SK-N-SH (cell line): Measurements from ENCODE around the gene TMEM14C. TPM values are rescaled to one million over a fixed set of nuclear protein-coding genes. Genes with fewer than 3 reads are reported as not detected.

Experiments used
- CTCF ChIA-PET: fragments of 300-600, 350-600 bp; formaldehyde crosslinking; extraction: SDS; loops from one replicate; lab custom pipeline; 2021; lab: Yijun Ruan, JAX
- POLR2A ChIA-PET: fragments of 350-600 bp; sonication (Branson Sonifier 250); formaldehyde crosslinking; extraction: SDS; loops from one replicate; lab custom pipeline; 2020; ENCODE audit warnings: antibody characterized with exemption, inconsistent platforms; lab: Yijun Ruan, JAX
- DNase-seq: peaks from one replicate; pipeline ENCODE4 v3.0.0; 2012
- H2AFZ ChIP-seq: fragments of 200-600 bp; sonication (generic); 2 replicates; pipeline ENCODE4 v1.8.1; 2016; ENCODE audit warnings: antibody characterized with exemption, mild to moderate bottlenecking, low read depth
- H3F3A ChIP-seq: fragments of 200-600 bp; sonication (generic); replicated peaks from 2 replicates; pipeline ENCODE3; 2016; ENCODE audit warnings: antibody characterized with exemption, mild to moderate bottlenecking; ENCODE audit not compliant: insufficient read depth
- H3K27ac ChIP-seq, 2 experiments: fragments of 200-500 bp in 1 of 2; fragments of 200-600 bp in 1 of 2; sonication (Bioruptor generic) in 1 of 2; sonication (generic), shearing (Covaris generic) in 1 of 2; 2 replicates each; pipeline versions ENCODE4 v1.5.1 to v1.6.1; 2014 to 2016; ENCODE audit warnings: low read depth in 2 of 2, inconsistent platforms in 1 of 2, low read length in 1 of 2, mild to moderate bottlenecking in 1 of 2, mixed read lengths in 1 of 2
- H3K27me3 ChIP-seq: fragments of 200-600 bp; sonication (generic), shearing (Covaris generic); 2 replicates; pipeline ENCODE4 v1.6.1; 2016; ENCODE audit warnings: mixed run types; ENCODE audit not compliant: insufficient read depth
- H3K36me3 ChIP-seq, 2 experiments: fragments of 200-500 bp in 1 of 2; fragments of 200-600 bp in 1 of 2; sonication (Bioruptor generic) in 1 of 2; sonication (generic) in 1 of 2; replicated peaks in 1 of 2; 2 replicates each; pipeline versions ENCODE3 to v1.5.1; 2014 to 2016; ENCODE audit warnings: low read length in 1 of 2, mild to moderate bottlenecking in 1 of 2; ENCODE audit not compliant: insufficient read depth in 2 of 2, control insufficient read depth in 1 of 2
- H3K4me1 ChIP-seq, 2 experiments: fragments of 200-500 bp in 1 of 2; fragments of 200-600 bp in 1 of 2; sonication (Bioruptor generic) in 1 of 2; sonication (generic), shearing (Covaris generic) in 1 of 2; 2 replicates each; pipeline versions ENCODE4 v1.5.1 to v1.6.1; 2014 to 2016; ENCODE audit warnings: low read depth in 1 of 2, low read length in 1 of 2, mixed run types in 1 of 2; ENCODE audit not compliant: insufficient read depth in 2 of 2, control insufficient read depth in 1 of 2
- H3K4me2 ChIP-seq: fragments of 200-600 bp; sonication (generic), shearing (Covaris generic); 2 replicates; pipeline ENCODE4 v1.6.1; 2017; ENCODE audit warnings: mixed run types
- H3K4me3 ChIP-seq, 2 experiments: fragments of 200-500 bp in 1 of 2; fragments of 200-600 bp in 1 of 2; sonication (Bioruptor generic) in 1 of 2; sonication (generic), shearing (Covaris generic) in 1 of 2; 2 replicates each; pipeline versions ENCODE4 v1.5.1 to v1.8.1; 2014 to 2016; ENCODE audit warnings: low read depth in 2 of 2, inconsistent platforms in 1 of 2, low read length in 1 of 2, mild to moderate bottlenecking in 1 of 2, mixed read lengths in 1 of 2, moderate library complexity in 1 of 2
- H3K79me2 ChIP-seq: fragments of 200-600 bp; sonication (generic); 2 replicates; pipeline ENCODE4 v1.8.1; 2017; ENCODE audit warnings: mild to moderate bottlenecking; ENCODE audit not compliant: insufficient read depth
- H3K9ac ChIP-seq: fragments of 200-600 bp; sonication (generic); 2 replicates; pipeline ENCODE4 v1.6.1; 2017; ENCODE audit warnings: mixed run types
- H3K9me2 ChIP-seq: fragments of 200-600 bp; sonication (generic); 2 replicates; pipeline ENCODE4 v1.6.1; 2017; ENCODE audit warnings: mixed run types
- H3K9me3 ChIP-seq: fragments of 200-600 bp; sonication (generic); 2 replicates; pipeline ENCODE4 v1.6.1; 2017; ENCODE audit warnings: mixed run types, mild to moderate bottlenecking, moderate library complexity
- H4K20me1 ChIP-seq: fragments of 200-600 bp; sonication (generic); 2 replicates; pipeline ENCODE4 v1.6.1; 2017; ENCODE audit warnings: mild to moderate bottlenecking, mixed run types; ENCODE audit not compliant: insufficient read depth
- EP300 ChIP-seq, 2 experiments: IDR thresholded peaks; 2 replicates each; pipeline versions ENCODE4 v1.4.0 to v1.6.1; 2012; ENCODE audit warnings: borderline replicate concordance in 1 of 2, low read depth in 1 of 2, low read length in 1 of 2
- FOXJ3 ChIP-seq: sonication (generic); formaldehyde crosslinking; IDR thresholded peaks from 2 replicates; pipeline ENCODE4 v1.5.1; 2020; ENCODE audit warnings: mild to moderate bottlenecking, missing genetic modification reagents
- FOXM1 ChIP-seq: IDR thresholded peaks from 2 replicates; pipeline ENCODE4 v1.4.0; 2012; ENCODE audit warnings: low read depth, mild to moderate bottlenecking
- GABPA ChIP-seq: IDR thresholded peaks from 2 replicates; pipeline ENCODE4 v1.4.0; 2012; ENCODE audit warnings: low read depth, mild to moderate bottlenecking
- MEF2A ChIP-seq: IDR thresholded peaks from 2 replicates; pipeline ENCODE4 v1.4.0; 2012; ENCODE audit warnings: low read depth, borderline replicate concordance
- NFIC ChIP-seq: IDR thresholded peaks from 2 replicates; pipeline ENCODE4 v1.4.0; 2012; ENCODE audit warnings: borderline replicate concordance
- NRF1 ChIP-seq: IDR thresholded peaks from 2 replicates; pipeline ENCODE4 v1.6.1; 2012; ENCODE audit warnings: low read depth, mild to moderate bottlenecking, low read length
- RFX5 ChIP-seq: IDR thresholded peaks from 2 replicates; pipeline ENCODE4 v1.6.1; 2012; ENCODE audit warnings: mild to moderate bottlenecking, improper control_type of control experiment, low read length
- SIN3A ChIP-seq: IDR thresholded peaks from 2 replicates; pipeline ENCODE4 v1.6.1; 2012; ENCODE audit warnings: low read depth, mild to moderate bottlenecking, low read length, moderate library complexity, borderline replicate concordance
- TAF1 ChIP-seq: IDR thresholded peaks from 2 replicates; pipeline ENCODE4 v1.6.1; 2012; ENCODE audit warnings: low read depth, mild to moderate bottlenecking, low read length, moderate library complexity, borderline replicate concordance
- ZBTB33 ChIP-seq: IDR thresholded peaks from 2 replicates; pipeline ENCODE4 v1.4.0; 2012; ENCODE audit warnings: low read depth, borderline replicate concordance
- WGBS: methylation state at CpG from one replicate; pipeline ENCODE4 v1.1.6; 2017; ENCODE audit warnings: low lambda C conversion rate; 5-methylcytosine and 5-hydroxymethylcytosine counted together
- polyA plus RNA-seq, 3 experiments: library from polyadenylated mRNA; depleted of rRNA; stranded (reverse); fragments of >200 nt; gene quantifications; 2 replicates each; pipeline ENCODE4 v1.2.3, GENCODE V29; 2012
- TF ChIP-seq, protein P1 (sequence below): IDR thresholded peaks from 2 replicates; pipeline ENCODE4 v1.4.0; 2012; ENCODE audit warnings: low read depth, borderline replicate concordance
- TF ChIP-seq, protein P2 (sequence below): fragments of 200-600 bp; sonication (generic); IDR thresholded peaks from 2 replicates; pipeline ENCODE4 v1.6.1; 2017; ENCODE audit warnings: antibody characterized with exemption, mild to moderate bottlenecking, moderate library complexity

Gene TMEM14C
- polyA plus RNA-seq, 1 of the 3 experiments (the other 2 are of a cell fraction): 199 TPM

- no peak overlapping the region for H2AFZ ChIP-seq
- no peaks in the 10 kb centered on the region for H3K9me3 ChIP-seq
- no peaks in the 10 kb centered on the region for H3K27me3 ChIP-seq
- no peaks in the 10 kb centered on the region for H3K36me3 ChIP-seq
- CTCF ChIA-PET: interaction anchor here (0.6 to 0.7 kb wide), 2 partner anchors 26 to 86 kb away, joined by 3 read pairs; no protein-coding TSS in a partner anchor
- no peaks in the 10 kb centered on the region for H3K4me1 ChIP-seq
- H3K4me3 ChIP-seq: no peak overlapping the region
- POLR2A ChIA-PET: no interaction called here
- H3K9ac ChIP-seq: no peak overlapping the region
- no peaks in the 10 kb centered on the region for H4K20me1 ChIP-seq
- H3F3A ChIP-seq: no peaks in the 10 kb centered on the region
- H3K9me2 ChIP-seq: no peaks in the 10 kb centered on the region
- no peak overlapping the region for H3K27ac ChIP-seq
- DNase-seq: no peak
- no peaks in the 10 kb centered on the region for H3K79me2 ChIP-seq
- no peak overlapping the region for H3K4me2 ChIP-seq
- TF ChIP-seq MEF2A (no peak), FOXJ3 (CRISPR knock-in tag) (no peak), FOXM1 (no peak), GABPA (no peak), TAF1 (no peak), NRF1 (no peak), NFIC (no peak), SIN3A (no peak), EP300 (IDR thresholded peaks at IDR 0.05; ENCODE audit: borderline replicate concordance in 1 of 2, low read depth in 1 of 2, low read length in 1 of 2) (no peak), ZBTB33 (no peak), RFX5 (no peak)
- TF ChIP-seq, protein P1, sequence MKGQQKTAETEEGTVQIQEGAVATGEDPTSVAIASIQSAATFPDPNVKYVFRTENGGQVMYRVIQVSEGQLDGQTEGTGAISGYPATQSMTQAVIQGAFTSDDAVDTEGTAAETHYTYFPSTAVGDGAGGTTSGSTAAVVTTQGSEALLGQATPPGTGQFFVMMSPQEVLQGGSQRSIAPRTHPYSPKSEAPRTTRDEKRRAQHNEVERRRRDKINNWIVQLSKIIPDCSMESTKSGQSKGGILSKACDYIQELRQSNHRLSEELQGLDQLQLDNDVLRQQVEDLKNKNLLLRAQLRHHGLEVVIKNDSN: no peak
- TF ChIP-seq, protein P2, sequence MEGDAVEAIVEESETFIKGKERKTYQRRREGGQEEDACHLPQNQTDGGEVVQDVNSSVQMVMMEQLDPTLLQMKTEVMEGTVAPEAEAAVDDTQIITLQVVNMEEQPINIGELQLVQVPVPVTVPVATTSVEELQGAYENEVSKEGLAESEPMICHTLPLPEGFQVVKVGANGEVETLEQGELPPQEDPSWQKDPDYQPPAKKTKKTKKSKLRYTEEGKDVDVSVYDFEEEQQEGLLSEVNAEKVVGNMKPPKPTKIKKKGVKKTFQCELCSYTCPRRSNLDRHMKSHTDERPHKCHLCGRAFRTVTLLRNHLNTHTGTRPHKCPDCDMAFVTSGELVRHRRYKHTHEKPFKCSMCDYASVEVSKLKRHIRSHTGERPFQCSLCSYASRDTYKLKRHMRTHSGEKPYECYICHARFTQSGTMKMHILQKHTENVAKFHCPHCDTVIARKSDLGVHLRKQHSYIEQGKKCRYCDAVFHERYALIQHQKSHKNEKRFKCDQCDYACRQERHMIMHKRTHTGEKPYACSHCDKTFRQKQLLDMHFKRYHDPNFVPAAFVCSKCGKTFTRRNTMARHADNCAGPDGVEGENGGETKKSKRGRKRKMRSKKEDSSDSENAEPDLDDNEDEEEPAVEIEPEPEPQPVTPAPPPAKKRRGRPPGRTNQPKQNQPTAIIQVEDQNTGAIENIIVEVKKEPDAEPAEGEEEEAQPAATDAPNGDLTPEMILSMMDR: no peak
- 25% methylated on average over 3 of the region's 3 CpGs for WGBS
Measured at GRCh38 chr6:10681795-10682194, 41.1 kb upstream of the TMEM14C start.
